ENCODE data around the gene TXN. TPM values are rescaled to one million over a fixed set of nuclear protein-coding genes. Genes with fewer than 3 reads are reported as not detected.

TXN gene
- total RNA-seq = 100 to 1,000 TPM; 282 to 336 TPM
- 222 TPM for polyA plus RNA-seq (2013, experiment 1 of 2)
- 207 TPM for polyA plus RNA-seq (2013, experiment 2 of 2)
- long read RNA-seq, experiment 1, transcript TXN-202 (5 exons, 869 nt) = major isoform, 255 of 276 reads
- long read RNA-seq, experiment 1, partial matches to known transcripts = 8 of 276 reads
- long read RNA-seq, experiment 1, other reads (novel, unspliced or antisense) = 12 of 276 reads
- long read RNA-seq, experiment 2, transcript TXN-202 (5 exons, 869 nt) = major isoform, 267 of 268 reads
- long read RNA-seq, experiment 2, partial matches to known transcripts = 0 of 268 reads
- long read RNA-seq, experiment 2, other reads (novel, unspliced or antisense) = 1 of 268 reads
- long read RNA-seq, experiment 3, transcript TXN-202 (5 exons, 869 nt) = major isoform, 138 of 138 reads
- long read RNA-seq, experiment 3, partial matches to known transcripts = 0 of 138 reads
- long read RNA-seq, experiment 3, other reads (novel, unspliced or antisense) = 0 of 138 reads
- long read RNA-seq, experiment 4, partial matches to known transcripts = 0 of 3 reads
- long read RNA-seq, experiment 4, other reads (novel, unspliced or antisense) = 0 of 3 reads

DNA sequence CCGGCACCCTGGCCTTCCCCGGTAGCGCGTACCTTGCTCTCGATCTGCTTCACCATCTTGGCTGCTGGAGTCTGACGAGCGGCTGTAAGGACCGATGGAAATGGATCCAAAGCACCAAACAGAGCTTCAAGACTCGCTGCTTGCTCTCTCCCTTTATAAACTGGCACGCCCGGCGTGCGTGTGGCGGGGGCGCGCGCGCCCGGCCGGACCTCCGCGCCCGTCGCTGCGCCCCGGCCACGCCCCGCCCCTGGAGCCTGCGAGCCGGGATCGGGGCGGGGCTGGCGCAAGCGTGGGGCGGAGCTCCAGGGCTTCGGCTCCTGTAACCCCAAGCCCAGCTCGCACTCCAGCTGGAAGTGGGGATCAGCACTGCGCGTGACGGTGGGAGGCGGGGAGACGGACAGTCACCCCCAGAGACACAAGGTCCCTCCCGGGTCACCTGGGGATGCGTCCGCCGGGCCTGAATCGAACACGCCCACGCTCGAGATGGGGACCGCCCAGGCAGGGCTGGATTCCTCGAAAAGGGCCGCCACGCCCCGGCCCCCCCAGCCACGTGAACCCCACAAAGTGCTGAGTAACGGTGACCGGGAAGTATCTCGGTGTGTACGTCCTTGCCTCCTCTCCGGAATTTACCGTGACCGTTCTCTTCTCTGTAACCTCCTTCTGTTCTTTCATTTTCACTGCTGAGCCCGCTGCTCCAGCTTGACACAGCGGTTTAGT lies at the start of gene TXN:
Gene TXN (minus strand): TSS at position 128 of the 717 bp plus-strand sequence. CDS start 72 bp downstream, at position 56.
- H3K36me3 ChIP-seq (ENCODE audit: control insufficient read depth, insufficient read depth, low read length) = no peaks in the 10 kb centered on the region
- H3K27ac ChIP-seq (ENCODE audit: low read depth, low read length) = peak within 1 kb of the TSS; percentile 74
- Mint-ChIP-seq H3K36me3 (ENCODE audit: low read depth) (peaks cover 4% of the 10 kb centered on the region), H3K4me1 (peaks cover 39% of the 10 kb centered on the region), H3K9me3 (no peaks in the 10 kb centered on the region), H3K4me3 (peak within 1 kb of the TSS; percentile 94), H3K27me3 (ENCODE audit: insufficient read depth) (no peaks in the 10 kb centered on the region), H3K27ac (peak within 1 kb of the TSS; percentile 96)
- TF ChIP-seq, protein P1, sequence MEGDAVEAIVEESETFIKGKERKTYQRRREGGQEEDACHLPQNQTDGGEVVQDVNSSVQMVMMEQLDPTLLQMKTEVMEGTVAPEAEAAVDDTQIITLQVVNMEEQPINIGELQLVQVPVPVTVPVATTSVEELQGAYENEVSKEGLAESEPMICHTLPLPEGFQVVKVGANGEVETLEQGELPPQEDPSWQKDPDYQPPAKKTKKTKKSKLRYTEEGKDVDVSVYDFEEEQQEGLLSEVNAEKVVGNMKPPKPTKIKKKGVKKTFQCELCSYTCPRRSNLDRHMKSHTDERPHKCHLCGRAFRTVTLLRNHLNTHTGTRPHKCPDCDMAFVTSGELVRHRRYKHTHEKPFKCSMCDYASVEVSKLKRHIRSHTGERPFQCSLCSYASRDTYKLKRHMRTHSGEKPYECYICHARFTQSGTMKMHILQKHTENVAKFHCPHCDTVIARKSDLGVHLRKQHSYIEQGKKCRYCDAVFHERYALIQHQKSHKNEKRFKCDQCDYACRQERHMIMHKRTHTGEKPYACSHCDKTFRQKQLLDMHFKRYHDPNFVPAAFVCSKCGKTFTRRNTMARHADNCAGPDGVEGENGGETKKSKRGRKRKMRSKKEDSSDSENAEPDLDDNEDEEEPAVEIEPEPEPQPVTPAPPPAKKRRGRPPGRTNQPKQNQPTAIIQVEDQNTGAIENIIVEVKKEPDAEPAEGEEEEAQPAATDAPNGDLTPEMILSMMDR (conservative IDR thresholded peaks at IDR 0.05) = no peak
- peak; percentile 92 for DNase-seq
- peak within 1 kb of the TSS; percentile 93 for H3K4me3 ChIP-seq (ENCODE audit: low read length)
- peak within 1 kb of the TSS; percentile 69 for H3K9ac ChIP-seq (ENCODE audit: extremely low read depth, low read length, poor library complexity, severe bottlenecking)
- WGBS, 2 experiments (ENCODE audit: insufficient coverage in 1 of 2, insufficient read length in 1 of 2) = 0% methylated on average over 32 to 65 of the region's 65 CpGs
- H3K9me3 ChIP-seq (ENCODE audit: control insufficient read depth, low read length) = no peaks in the 10 kb centered on the region
- no peaks in the 10 kb centered on the region for H3K4me1 ChIP-seq (ENCODE audit: control insufficient read depth, insufficient read depth, low read length)
- no peaks in the 10 kb centered on the region for H3K27me3 ChIP-seq (ENCODE audit: control insufficient read depth, insufficient read depth, low read length, poor library complexity, severe bottlenecking)

DNA sequence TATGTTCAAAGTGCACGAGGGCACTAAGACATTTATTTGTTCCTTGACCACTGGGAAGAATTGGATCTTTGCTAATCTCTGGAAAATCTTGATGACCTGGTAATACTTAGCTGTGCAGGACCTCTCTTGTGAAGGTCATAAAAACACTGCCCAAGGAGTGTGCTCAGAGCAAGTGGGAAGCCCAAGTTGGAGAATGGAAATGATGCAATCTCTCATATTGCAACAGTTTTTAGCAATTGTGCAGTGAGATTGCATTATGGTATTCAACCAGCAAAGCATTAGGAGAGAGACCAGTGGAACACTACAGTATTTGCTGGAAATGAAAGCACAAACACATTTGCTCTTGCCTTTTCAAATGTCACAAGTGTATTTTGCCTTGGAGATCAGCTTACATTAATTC lies 46.8 kb upstream of the TXN start:
- Histone ChIP-seq H3K27ac (ENCODE audit: low read depth, low read length) (no peak overlapping the region), H3K4me1 (ENCODE audit: control insufficient read depth, insufficient read depth, low read length) (no peaks in the 10 kb centered on the region), H3K9ac (ENCODE audit: extremely low read depth, low read length, poor library complexity, severe bottlenecking) (no peak overlapping the region), H3K27me3 (ENCODE audit: control insufficient read depth, insufficient read depth, low read length, poor library complexity, severe bottlenecking) (no peaks in the 10 kb centered on the region), H3K36me3 (ENCODE audit: control insufficient read depth, insufficient read depth, low read length) (no peaks in the 10 kb centered on the region), H3K4me3 (ENCODE audit: low read length) (no peak overlapping the region), H3K9me3 (ENCODE audit: control insufficient read depth, low read length) (no peaks in the 10 kb centered on the region)
- H3K4me1 Mint-ChIP-seq = peaks cover 11% of the 10 kb centered on the region
- WGBS, 2 experiments (ENCODE audit: insufficient coverage in 1 of 2, insufficient read length in 1 of 2) = 90 to 100% methylated on average over 1 of the region's 1 CpG
- no peak overlapping the region for H3K27ac Mint-ChIP-seq
- TF ChIP-seq, protein P1 (conservative IDR thresholded peaks at IDR 0.05) = no peak
- H3K36me3 Mint-ChIP-seq (ENCODE audit: low read depth) = no peaks in the 10 kb centered on the region
- no peak overlapping the region for H3K4me3 Mint-ChIP-seq
- H3K9me3 Mint-ChIP-seq = no peaks in the 10 kb centered on the region
- H3K27me3 Mint-ChIP-seq (ENCODE audit: insufficient read depth) = no peaks in the 10 kb centered on the region
- no peak for DNase-seq

DNA sequence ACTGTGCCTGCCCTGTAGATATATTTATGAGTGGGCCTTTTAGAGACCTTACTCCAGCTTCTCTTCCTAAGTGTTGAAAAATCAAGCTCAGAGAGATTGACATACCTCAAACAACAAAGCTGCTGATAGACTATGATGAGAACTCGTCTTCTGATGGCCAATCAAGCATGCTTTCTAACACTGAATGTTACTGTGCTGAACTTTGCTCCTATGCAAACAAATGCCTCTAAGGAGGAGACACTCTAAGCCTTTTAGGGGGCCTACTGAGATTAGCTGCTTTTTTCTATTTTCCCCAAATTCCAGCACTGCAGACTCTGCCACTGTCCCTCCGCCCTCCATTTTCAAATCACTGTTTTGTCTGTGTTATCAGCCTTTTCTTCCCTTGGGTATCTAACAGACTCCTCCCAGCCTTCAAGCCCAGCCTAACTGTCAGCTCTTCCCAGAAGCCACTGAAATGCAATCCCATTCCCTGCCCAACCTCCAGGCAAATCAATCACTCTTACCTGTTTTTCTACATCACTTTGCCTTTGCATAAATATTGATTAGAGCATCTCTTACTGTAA lies 41.8 kb upstream of the TXN start:
- Mint-ChIP-seq H3K27ac (no peak overlapping the region), H3K36me3 (ENCODE audit: low read depth) (no peaks in the 10 kb centered on the region), H3K27me3 (ENCODE audit: insufficient read depth) (no peaks in the 10 kb centered on the region), H3K9me3 (no peaks in the 10 kb centered on the region), H3K4me1 (peaks cover 6% of the 10 kb centered on the region), H3K4me3 (no peak overlapping the region)
- Histone ChIP-seq H3K9me3 (ENCODE audit: control insufficient read depth, low read length) (no peaks in the 10 kb centered on the region), H3K4me1 (ENCODE audit: control insufficient read depth, insufficient read depth, low read length) (no peaks in the 10 kb centered on the region), H3K4me3 (ENCODE audit: low read length) (no peak overlapping the region), H3K27me3 (ENCODE audit: control insufficient read depth, insufficient read depth, low read length, poor library complexity, severe bottlenecking) (no peaks in the 10 kb centered on the region), H3K36me3 (ENCODE audit: control insufficient read depth, insufficient read depth, low read length) (no peaks in the 10 kb centered on the region), H3K9ac (ENCODE audit: extremely low read depth, low read length, poor library complexity, severe bottlenecking) (no peak overlapping the region), H3K27ac (ENCODE audit: low read depth, low read length) (no peak overlapping the region)
- WGBS, 2 experiments (ENCODE audit: insufficient coverage in 1 of 2, insufficient read length in 1 of 2) = 74 to 78% methylated on average over 2 of the region's 2 CpGs
- peak; percentile 47 for DNase-seq
- TF ChIP-seq, protein P1 (conservative IDR thresholded peaks at IDR 0.05) = no peak
